Skeletal muscle cell (primary cell): ENCODE data around the gene GNAT3.

Experiments used
- DNase-seq: peaks from one replicate; pipeline ENCODE4 v3.0.0-alpha.2; 2010; ENCODE audit warnings: low read depth
- H3K4me3 ChIP-seq: 2 replicates; pipeline ENCODE4 v1.5.1; 2011; ENCODE audit warnings: low read depth, mild to moderate bottlenecking, control low read depth, low read length, moderate library complexity

GNAT3 gene

GRCh38 chr7:80468931-80469714 is 42.7 kb downstream of the GNAT3 start:
- H3K4me3 ChIP-seq, result no peak overlapping the region
- no peak for DNase-seq

DNA sequence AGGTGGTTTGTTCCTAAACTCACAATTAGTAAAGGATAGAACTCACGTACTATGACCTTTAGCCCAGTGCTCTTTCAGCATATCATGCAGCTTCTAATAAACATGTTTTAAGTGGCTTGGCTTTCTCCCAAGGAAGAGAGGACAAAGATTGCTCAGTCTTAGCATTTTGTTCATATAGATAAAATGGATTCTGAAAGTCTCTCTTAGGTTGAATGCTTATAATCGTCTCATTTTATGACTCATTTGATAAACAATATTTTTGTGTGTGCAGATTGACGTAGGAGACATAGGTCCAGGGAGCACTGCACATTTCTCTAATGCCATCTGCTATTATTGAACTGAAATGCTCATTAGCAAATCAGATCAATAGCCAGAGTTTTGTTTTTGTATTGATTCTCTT is 44.8 kb downstream of the GNAT3 start:
- H3K4me3 ChIP-seq, result no peak overlapping the region
- no peak for DNase-seq

- no peak for DNase-seq
- H3K4me3 ChIP-seq, result no peak overlapping the region
Measured at GRCh38 chr7:80466636-80467035, 45.2 kb downstream of the GNAT3 start.

DNA sequence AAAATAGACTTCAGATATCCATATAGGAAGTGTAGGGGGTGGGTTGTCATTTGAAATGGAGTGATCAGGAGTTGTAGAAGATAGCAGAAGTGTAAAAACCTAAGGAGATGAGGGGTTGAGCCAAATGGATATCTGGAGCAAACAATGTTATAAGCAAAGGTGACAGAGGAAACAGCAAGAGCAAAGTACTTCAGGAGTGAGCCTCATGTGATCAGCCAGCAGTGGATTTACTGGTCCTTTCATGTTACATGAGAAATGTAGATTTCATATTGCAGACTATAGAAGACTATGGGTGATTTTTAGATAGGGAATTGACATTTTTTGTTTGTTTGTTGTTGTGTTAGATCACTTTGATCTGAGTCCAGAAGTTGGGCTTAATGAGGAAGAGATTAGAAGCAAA is 47.7 kb downstream of the GNAT3 start:
- no peak overlapping the region for H3K4me3 ChIP-seq
- no peak for DNase-seq

- H3K4me3 ChIP-seq, result no peak overlapping the region
- no peak for DNase-seq
Measured at GRCh38 chr7:80463272-80463920, 48.5 kb downstream of the GNAT3 start.

DNA sequence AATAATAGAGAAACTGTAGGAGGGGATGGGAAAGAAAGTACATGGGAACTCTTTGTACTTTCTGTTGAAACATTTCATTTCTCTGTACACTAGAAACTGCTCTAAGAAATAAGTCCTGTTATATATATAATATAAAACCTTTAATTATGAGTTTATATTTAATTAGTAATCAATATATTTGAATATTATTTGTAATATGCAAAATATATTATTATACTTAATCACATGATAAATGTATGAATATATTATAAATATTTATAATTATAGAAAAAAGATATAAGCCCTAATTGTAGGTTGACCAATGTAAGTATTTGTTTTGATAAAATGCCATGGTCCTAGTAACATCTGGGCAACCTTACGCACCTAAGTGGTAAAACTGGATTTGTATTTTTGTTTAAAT is 51.0 kb downstream of the GNAT3 start:
- H3K4me3 ChIP-seq, result no peak overlapping the region
- no peak for DNase-seq

DNA sequence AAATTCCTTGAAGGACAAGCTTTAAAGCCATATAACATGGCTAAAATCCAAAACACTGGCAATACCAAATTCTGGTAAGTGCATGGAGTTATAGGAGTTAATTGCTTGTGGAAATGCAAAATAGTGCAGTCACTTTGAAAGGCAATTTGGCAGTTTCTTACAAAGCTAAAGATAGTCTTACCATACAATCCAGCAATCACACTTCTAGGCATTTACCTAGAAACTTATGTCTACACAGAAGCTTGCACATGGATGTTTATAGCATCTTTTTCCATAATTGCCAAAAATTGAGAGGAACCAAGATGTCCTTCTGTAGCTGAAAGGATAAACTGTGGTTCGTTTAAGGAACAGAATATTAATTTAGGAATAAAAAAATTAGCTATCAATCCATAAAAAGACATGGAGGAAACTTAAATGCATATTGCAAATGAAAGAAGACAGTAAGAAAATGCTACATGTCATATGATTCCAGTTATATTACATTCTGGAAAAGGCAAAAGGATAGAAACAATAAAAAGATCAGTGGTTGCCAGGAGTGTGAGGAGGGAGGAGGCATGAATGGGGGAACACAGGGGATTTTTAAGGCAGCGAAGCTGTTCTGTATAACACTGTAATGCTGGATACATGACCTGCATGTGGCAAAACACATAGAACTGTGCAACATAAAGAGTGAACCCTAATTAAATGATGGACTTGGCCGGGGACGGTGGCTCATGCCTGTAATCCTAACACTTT is 51.9 kb downstream of the GNAT3 start:
- H3K4me3 ChIP-seq, result no peak overlapping the region
- DNase-seq, result no peak

DNA sequence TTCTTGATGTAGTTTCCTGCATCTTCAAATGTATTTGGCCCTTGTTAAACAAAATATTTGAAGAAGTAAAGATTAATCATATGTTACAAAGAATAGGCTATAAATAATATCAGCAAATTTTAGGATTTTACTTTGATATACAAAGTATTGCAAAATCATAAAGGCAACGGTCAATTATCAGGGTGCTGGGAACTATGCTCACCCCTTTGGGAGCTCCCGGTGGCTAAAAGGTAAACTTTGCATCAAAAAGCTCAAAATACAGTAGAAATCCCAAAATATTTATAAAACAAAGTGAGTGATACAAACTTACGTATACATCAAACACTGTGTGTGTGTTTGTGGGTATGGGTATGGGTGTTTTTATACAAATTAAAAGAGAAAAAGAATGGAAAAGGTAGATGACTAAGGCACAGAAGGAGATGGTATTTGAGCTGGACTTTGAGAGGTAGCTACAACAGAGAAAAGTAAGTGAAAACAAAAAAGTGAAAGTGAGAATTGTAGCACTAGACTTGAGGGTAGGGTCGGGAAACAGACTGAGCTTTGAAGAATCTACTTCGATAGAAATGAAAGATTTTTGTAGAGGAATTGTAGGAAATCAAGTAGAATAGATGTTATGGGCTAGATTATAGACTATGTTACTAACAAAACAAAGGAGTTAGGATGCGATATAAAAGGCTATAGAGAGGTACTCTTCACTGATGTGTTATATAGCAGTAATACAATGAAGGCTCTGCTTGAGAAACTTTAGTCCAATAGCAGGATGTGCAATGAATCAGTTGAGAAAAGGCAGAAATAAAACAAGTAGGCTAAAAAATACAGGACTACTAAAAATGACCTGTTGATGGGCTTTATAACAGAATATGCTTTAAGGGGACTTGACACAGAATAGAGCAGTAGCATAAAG is 52.8 kb downstream of the GNAT3 start:
- H3K4me3 ChIP-seq, result no peak overlapping the region
- no peak for DNase-seq

GRCh38 chr7:80453699-80454340 is 58.0 kb downstream of the GNAT3 start:
- DNase-seq, result no peak

GRCh38 chr7:80450621-80451308 is 61.1 kb downstream of the GNAT3 start:
- no peak overlapping the region for H3K4me3 ChIP-seq
- DNase-seq, result no peak

More at GRCh38 chr7:80453699-80454340, 58.0 kb downstream of the GNAT3 start:
- no peak overlapping the region for H3K4me3 ChIP-seq

DNA sequence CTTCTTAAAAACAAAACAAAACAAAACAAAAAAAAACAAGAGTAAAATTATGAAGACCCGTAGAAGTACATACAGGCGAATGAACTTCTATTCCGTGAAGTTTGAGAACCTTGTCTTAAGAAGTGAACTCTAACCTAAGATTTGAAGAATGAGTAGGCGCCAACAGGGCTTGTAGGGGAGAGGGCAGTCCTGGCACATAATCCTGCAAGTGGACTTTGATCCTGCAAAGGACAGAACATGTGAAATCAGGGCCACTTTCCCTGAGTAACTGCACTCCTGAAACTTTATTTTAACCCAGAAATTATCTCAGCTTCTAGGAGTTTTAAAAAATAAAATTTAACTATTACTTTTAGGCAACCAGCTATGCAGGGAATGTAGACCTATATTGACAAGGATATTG is 62.0 kb downstream of the GNAT3 start:
- no peak overlapping the region for H3K4me3 ChIP-seq
- DNase-seq, result no peak

GRCh38 chr7:80445351-80445750 is 66.5 kb downstream of the GNAT3 start:
- no peak overlapping the region for H3K4me3 ChIP-seq
- DNase-seq, result no peak

DNA sequence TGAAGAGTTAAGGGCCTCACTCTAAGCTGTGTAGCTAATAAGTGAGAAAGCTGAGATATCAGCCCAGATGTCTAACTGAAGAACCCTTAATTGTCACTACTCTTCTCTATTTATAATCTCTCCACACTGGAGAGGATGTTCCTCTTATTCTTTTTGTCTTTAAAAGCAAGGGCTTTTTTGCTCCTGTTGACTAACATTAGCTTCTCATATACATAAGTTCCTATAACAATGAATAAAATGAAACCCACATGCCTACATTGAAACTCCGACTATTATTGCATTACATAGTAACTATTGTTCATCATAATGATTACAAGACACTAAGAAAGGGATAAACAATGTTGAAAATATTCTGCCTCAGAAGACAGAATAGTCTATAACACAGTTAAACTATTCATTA is 67.1 kb downstream of the GNAT3 start:
- no peak for DNase-seq
- H3K4me3 ChIP-seq, result no peak overlapping the region

- DNase-seq, result no peak
- H3K4me3 ChIP-seq, result no peak overlapping the region
Measured at GRCh38 chr7:80443325-80443724, 68.5 kb downstream of the GNAT3 start.

DNA sequence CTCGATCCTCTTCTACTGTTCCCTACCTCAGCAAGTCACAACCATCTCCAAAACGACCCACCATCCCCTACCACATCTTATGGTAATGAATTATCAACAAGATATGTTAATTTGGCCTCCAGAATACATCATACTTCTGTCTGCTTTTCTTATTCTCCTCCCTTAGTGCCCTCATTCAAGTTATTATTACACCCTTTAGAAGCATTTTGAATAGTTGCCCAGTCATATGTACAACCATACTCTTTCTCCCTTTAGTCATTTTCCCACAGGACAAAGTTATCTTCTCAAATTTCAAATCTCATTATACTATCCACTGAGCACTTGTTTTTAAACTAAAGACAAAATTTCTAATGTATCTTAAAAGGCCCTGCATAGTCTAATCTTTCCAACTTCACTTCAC is 71.0 kb downstream of the GNAT3 start:
- no peak overlapping the region for H3K4me3 ChIP-seq
- no peak for DNase-seq

DNA sequence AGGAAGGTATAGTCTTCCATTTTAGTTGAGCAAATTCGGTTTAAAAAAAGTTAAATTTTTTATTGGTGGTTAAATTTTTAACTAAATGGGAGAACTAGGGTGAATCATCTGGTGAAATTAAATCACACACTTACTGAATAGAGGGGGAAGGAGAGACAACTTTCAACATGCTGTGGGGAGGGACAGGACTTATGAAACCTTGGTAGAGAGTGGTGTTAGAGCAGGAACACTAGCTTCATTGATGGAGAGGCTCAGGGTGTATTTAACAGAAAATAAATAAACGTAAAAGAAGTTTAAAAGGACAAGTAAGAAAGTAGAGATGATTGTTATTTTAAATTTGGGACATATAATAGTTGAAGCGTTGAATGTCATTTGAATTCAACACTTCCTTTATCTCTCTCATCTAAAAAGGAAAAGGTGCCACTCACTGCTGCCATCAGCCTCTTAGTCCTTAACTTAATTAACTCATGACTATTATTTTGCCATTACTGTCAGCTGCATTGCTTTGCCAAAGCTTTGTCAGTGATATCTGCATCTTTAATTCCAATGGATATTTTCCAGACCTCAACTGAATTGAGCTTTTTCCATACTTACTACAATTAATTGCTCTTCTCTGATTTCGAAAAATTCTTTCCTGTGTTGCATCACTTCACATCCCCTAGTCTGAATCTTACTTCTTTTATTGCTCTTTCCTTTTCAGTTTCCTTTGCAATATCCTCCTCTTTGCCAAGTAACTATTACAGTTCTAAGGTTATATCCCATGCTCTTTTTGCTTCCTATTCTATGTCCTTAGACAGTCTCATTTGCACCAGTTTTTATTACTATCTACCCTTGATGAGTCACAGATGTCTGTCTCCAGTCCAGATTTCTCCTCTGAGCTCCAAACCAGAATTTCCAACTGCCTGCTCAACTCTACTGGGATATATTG is 71.7 kb downstream of the GNAT3 start:
- DNase-seq, result peak; percentile 84
- no peak overlapping the region for H3K4me3 ChIP-seq

- no peak for DNase-seq
- no peak overlapping the region for H3K4me3 ChIP-seq
Measured at GRCh38 chr7:80435521-80435920, 76.3 kb downstream of the GNAT3 start.

GRCh38 chr7:80434047-80434446 is 77.8 kb downstream of the GNAT3 start:
- H3K4me3 ChIP-seq, result no peak overlapping the region
- DNase-seq, result no peak
